GM03348 (cell line): ENCODE measurements around the gene GALK1.
"Not testable (repeated sequence)": the region's sequence is repeated elsewhere in the genome, so short reads cannot be mapped to it uniquely, and the experiment has no call there.

ENCODE experiments used
- DNase-seq: peaks from one replicate; pipeline ENCODE4 v3.0.0; 2012; ENCODE audit warnings: low spot score

Gene GALK1

DNA sequence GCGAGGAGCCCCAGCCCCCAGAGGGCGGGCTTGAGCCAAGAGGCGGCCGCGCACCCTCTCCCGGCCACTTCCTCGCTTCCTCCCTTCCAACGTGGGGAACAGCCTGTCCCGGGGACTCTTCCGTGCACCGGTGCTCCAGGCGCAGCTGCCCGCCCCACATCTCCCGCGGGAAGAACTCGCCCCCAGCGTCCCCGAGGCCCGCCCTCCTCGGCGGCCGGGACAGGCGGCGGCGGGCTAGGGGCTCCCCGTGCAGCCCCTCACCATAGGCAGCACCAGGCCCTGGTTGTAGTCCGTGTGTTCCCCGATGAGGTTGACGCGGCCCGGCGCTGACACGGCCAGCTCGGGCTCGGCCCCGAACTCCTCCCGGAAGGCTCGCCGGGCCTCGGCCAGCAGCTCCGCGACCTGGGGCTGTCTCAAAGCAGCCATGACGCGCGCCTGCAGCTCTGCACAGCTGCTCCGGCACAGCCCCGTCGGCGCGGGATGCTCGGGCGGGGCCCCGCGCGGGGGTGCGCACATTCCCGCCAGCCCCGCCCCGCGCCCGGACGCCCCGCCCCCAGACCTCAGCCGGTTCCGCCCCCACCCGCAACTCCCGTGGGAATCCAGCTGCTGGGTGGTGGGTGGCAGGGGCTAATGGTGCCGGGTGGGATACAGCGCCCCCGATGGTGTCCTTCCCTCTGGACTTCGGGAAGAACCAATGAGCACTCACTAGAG is at the start of gene GALK1:
Gene GALK1, minus strand, starts transcription at position 482 of the 711 bp plus-strand sequence. Its CDS starts 56 bp downstream, at position 426.
- DNase-seq, result peak; percentile 94

GRCh38 chr17:75814021-75814395 is 49.0 kb upstream of the GALK1 start:
- no peak for DNase-seq

- DNase-seq, result no peak
Measured at GRCh38 chr17:75813081-75814020, 48.4 kb upstream of the GALK1 start.

GRCh38 chr17:75812096-75813013 is 47.4 kb upstream of the GALK1 start:
- no peak for DNase-seq

DNA sequence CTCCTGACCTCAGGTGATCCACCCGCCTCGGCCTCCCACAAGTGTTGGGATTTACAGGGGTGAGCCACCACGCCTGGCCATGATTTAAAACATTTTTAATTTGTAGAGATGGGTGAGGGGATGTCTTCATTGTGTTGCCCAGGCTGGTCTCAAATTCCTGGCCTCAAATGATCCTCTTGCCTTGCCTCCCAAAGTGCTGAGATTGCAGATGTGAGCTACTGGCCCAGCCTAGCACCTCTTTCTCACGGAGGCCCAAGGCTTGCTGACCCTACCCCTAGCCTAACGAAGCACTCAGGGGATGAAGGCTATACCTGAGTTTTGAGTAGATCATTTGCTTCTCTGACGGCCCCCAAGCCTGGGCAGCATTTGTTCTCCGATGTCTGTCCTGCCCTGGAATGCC is 46.2 kb upstream of the GALK1 start:
- DNase-seq, result no peak

DNA sequence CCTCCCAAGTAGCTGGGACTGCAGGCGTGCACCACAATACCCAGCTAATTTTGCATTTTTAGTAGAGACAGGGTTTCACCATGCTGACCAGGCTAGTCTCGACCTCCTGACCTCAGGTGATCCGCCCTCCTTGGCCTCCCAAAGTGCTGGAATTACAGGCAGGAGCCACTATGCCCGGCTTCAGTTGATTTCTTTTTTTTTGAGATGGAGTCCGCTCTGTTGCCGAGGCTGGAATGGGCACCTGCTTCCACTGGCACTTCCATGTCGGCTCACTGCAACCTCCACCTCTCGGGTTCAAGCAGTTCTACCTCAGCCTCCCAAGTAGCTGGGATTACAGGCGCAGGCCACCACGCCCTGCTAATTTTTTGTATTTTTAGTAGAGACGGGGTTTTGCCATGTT is 45.8 kb upstream of the GALK1 start:
- DNase-seq, result not testable (repeated sequence)

- DNase-seq, result no peak
Measured at GRCh38 chr17:75810216-75810615, 45.2 kb upstream of the GALK1 start.

GRCh38 chr17:75809631-75810111 is 44.7 kb upstream of the GALK1 start:
- DNase-seq, result no peak

GRCh38 chr17:75808905-75809621 is 44.1 kb upstream of the GALK1 start:
- peak; percentile 72 for DNase-seq

- DNase-seq, result no peak
Measured at GRCh38 chr17:75808549-75808904, 43.5 kb upstream of the GALK1 start.

DNA sequence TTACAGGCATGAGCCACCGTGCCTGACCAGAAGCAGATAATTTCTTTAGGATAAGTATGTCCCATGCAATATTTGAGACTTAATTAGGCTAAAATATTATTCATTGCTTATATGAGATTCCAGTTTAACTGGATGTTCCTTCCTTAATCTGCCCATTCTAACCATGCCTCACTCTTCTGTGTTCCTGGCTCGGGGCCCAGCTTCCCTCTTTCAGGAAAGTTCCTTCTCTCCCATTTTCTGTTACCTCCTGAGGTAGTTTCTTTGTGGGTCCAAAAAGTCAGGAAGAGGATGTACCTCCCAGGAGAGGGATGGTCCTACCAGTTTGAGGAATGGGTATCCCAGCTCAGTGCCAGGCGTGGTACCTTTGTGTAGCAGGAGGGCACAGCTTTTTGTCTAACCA is 42.9 kb upstream of the GALK1 start:
- DNase-seq, result no peak

GRCh38 chr17:75806822-75807500 is 42.0 kb upstream of the GALK1 start:
- DNase-seq, result no peak

DNA sequence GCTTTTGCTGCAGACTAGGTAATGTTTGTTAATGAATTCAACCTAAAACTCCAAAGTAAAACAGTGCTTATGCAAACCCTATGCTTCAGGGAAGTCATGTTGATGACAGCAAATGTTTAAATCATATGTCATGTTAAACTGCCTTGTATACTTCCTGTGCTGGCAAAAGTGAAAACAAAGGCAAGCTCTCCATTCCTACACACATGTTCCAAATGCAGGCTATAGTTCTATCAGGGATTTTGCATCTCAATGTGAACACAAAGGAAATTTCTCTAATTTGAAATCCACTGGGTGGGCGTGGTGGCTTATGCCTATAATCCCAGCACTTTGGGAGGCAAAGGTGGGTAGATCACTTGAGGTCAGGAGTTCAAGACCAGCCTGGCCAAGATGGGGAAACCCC is 38.9 kb upstream of the GALK1 start:
- no peak for DNase-seq

DNA sequence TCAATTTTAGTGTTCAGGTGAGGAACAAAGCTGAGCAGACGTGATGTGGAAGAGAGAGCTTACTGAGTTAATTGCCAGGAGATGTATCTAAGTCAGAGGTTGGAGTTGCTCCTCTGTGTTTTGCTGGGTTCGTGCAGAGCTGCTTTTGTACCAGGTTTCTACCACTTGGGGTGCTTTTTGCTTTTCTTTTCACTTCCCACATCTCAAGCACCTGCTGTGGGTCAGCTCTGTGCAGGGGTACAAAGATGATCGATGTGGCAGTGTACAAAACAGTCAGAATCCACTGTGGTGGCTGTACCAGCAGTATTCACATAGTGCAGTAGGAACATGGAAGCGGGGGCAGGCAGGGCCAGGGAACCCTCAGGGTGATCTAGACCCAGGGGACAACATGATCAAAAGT is 34.4 kb upstream of the GALK1 start:
- DNase-seq, result no peak

DNA sequence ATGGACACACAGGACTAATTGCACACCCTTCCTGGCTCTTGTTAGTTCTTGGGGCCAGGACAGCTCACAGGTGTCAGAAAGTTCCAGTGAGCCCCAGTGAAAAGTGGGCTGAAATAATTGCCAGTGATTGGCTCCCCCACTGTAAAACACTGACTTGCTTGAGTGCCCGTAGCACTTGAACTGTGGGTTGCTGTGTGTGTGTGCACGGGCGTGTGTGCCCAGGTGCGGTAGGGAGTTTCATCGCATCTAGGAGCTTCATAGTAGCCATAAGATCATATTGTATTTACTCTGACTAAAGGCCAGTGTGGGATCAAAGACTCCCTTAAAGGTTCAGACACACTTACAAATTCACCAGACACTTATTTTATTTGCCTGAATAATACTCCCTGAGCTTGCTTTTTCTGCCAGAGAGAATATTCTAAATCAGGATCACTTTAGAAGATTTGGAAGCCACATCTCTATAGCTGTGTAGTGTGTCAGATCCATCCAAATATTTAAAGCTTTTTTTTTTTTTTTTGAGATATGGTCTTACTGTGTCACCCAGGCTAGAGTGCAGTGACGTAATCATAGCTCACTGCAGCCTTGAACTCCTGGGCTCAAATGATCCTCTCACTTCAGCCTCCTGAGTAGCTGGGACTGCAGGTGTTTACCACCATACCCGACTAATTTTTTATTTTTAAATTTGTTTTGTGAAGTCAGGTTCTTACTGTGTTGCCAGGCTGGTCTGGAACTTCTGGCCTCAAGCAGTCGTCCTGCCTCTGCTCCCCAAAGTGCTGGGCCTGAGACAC is 31.0 kb upstream of the GALK1 start:
- no peak for DNase-seq

DNA sequence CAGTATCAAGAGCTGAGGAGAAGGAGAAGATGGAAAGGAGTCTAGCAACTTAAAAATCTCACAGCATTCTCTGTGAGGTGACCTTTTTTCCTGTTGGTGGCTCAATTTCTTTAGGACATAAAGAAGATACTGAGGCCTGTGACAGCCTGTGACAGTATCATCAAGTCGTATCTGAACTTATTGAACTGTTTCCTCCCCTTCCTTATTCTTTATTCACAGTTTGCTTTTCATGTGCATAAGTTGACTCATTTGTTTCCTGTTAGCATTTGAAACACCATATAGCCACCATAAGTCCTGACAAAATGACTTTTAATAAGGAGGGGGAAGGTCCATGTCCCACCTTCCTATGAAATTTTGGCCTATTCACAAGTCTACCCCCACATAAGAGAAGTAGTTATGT is 28.5 kb upstream of the GALK1 start:
- no peak for DNase-seq

DNA sequence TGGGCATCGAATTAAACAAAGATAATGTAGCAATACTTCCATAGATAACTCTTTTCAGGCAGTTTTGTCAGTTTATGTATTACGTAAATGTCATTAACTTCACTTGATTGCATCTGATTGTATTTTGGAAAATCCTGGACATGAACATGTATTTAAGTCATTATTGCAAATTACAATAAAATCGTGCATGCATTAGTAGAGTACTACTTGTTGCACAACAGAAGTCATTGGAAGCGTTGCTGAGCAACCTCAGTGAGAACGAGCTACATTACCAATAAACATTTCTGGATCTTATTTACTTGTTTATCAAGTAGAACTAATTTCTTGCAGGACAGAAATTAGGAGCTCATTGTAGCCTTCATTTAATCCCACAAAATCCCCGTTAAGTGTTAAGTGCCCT is 26.3 kb upstream of the GALK1 start:
- DNase-seq, result no peak

- DNase-seq, result peak; percentile 96
Measured at GRCh38 chr17:75785016-75785890, 20.3 kb upstream of the GALK1 start.

GRCh38 chr17:75784473-75785015 is 19.6 kb upstream of the GALK1 start, which contains the start of gene UNK:
UNK (plus strand) TSS chr17:75784806; CDS start chr17:75784881, 75 bp downstream.
- DNase-seq, result peak; percentile 98
